Inflammatory macrophage treated with lipopolysaccharide for 4 hours (primary cell): ENCODE data around the gene CLCN2.
"Not testable (repeated sequence)": the region's sequence is repeated elsewhere in the genome, so short reads cannot be mapped to it uniquely, and the experiment has no call there.

Experiments
- DNase-seq: peaks from one replicate; pipeline ENCODE4 v3.0.0-alpha.2; 2020

The CLCN2 gene

DNA sequence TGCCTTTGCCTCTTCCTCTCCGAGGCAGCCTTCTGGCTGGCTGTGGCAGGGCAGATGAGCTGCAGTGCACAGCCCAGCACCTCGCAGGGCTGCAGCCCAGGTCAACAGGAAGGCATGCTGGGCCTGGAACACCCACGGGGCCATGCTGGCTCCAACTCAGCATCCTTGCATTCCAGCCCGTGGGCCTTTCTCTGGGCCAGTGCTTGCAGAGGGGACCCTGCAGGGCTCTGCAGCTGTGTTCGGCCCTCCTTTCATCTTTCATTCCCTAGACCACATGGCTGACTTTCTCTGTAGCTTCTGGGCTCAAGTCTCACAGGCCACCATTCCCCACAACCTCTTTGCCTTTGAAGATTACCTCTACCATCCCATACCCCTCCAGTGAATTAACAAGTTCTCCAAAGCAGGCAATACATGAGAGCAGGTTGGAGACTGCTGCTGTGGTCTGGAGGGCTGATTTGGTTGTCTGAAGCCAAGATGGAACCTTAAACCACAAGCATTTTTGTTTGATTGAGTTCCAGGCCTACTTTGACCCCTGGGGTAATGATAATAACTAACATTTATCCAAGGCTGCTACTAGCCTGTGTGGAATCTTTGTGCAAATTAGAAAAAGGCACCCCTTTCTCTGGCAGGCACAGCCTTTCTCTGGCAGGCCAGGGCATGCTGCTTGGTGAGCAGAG is 18.1 kb downstream of the CLCN2 start:
- DNase-seq: no peak

DNA sequence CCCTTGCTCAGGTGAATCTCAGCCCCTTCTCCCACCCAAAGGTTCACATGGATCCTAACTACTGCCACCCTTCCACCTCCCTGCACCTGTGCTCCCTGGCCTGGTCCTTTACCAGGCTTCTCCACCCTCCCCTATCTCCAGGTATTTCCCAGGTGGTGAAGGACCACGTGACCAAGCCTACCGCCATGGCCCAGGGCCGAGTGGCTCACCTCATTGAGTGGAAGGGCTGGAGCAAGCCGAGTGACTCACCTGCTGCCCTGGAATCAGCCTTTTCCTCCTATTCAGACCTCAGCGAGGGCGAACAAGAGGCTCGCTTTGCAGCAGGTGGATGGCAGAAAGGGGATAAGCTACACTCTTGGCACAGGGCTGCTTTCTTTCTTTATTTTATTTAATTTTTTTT is 19.5 kb downstream of the CLCN2 start:
- no peak for DNase-seq

GRCh38 chr3:184339451-184340135 is 21.8 kb downstream of the CLCN2 start:
- DNase-seq: not testable (repeated sequence)

- DNase-seq: no peak
Observed at GRCh38 chr3:184339001-184339400, 22.4 kb downstream of the CLCN2 start.

GRCh38 chr3:184338511-184338945 is 22.9 kb downstream of the CLCN2 start:
- DNase-seq: peak; percentile 19

DNA sequence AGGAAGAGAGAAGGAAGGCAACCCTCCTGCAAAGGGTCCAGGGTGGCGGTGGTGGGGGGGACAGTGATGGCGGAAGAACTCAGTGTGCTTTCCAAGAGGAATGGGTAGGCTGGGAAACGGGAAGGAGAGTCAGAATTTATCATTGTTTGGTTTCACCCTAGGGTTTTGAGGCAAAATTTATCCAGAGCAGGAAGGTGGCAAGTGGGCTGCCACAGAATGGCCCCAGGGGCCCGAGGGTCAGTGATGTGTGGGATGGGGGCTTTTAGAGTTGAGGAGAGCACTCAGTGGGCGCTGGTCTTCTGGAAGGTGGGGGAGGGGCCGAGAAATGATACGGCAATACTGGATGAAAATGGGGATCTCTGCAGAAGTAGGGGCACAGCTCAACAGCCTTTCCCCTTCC is 23.4 kb downstream of the CLCN2 start:
- no peak for DNase-seq

GRCh38 chr3:184337399-184337714 is 24.0 kb downstream of the CLCN2 start, which contains the start of gene FAM131A:
Gene FAM131A (plus strand): TSS chr3:184337600. CDS start chr3:184337631, 31 bp downstream.
- DNase-seq: no peak

DNA sequence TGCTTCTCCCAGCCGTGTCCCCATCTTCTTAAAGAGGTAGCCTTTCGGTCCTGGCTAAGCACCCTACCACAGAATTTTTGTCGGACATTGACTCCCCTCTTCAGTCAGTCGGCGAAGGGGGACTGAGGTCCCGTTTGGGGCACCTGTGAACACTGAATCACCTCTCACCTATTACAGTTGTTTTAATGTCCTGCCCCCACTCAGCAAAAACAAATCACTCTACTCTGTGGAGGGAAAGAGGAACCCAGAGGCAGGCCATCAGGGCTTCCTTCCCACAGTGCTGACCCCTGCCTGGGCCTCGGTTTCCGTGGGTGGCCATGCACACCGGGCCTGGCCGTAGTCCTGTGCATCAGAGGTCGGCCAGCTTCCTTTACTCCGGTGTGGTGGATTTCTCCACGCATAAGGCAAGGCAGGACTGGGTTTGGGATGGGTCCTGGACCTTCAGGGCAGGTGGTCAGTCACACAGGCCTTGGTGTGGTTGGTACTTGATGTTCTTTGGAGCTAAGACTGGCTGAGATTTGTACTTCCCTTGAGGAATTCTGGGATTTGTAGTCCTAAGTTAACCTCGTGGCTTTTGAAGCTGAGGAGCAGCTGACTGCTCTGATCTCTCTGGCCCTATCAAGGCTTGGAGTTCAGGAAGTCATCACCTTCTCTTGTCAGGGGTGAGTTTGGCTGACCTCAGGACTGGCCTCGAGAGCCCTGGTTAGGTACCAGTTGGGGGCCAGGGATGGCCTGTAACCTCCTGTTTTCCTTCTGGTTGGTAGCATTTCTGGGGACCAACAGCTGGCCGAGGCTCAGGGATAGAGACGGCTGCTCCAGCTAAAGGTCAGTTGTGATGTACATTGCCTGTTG is 24.6 kb downstream of the CLCN2 start:
- peak; percentile 63 for DNase-seq

- peak; percentile 78 for DNase-seq
Observed at GRCh38 chr3:184335661-184336546, 25.5 kb downstream of the CLCN2 start.

DNA sequence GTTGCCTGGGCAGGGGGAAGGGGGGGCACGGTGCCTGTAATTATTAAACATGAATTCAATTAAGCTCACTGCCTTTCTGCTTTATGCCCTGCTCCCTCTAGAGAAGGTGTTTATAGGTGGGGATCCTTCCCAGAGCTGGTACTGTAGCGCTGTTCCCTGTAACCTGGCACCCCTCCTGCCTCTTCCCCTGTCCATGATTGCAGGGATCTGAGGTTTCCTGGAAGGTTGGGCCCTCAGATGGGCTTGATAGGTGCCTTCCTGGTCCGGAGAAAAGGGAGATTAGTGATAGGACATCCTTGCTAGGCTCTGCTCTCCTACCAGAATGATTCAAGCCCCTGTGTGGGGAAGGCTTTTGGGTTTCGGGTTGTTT is 26.1 kb downstream of the CLCN2 start:
- DNase-seq: no peak

DNA sequence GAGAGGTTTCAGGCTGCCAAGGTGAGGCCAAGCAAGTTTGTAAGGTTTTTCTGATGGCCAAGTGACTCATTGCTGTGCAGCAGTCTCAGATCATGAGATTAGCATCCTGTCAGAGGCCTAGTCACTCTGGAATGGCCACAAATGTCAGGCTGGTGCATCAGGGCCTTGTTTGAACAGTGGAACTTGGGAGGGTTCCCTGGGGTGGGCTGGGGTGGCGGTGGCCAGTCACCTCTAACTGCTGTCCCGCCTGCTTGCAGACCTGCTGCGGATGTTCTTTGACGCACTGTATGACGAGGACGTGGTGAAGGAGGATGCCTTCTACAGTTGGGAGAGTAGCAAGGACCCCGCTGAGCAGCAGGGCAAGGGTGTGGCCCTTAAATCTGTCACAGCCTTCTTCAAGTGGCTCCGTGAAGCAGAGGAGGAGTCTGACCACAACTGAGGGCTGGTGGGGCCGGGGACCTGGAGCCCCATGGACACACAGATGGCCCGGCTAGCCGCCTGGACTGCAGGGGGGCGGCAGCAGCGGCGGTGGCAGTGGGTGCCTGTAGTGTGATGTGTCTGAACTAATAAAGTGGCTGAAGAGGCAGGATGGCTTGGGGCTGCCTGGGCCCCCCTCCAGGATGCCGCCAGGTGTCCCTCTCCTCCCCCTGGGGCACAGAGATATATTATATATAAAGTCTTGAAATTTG is 26.8 kb downstream of the CLCN2 start:
- DNase-seq: peak; percentile 30

- DNase-seq: no peak
Observed at GRCh38 chr3:184333700-184334099, 27.7 kb downstream of the CLCN2 start.

GRCh38 chr3:184333190-184333589 is 28.2 kb downstream of the CLCN2 start:
- DNase-seq: no peak

GRCh38 chr3:184332370-184333090 is 28.9 kb downstream of the CLCN2 start:
- DNase-seq: no peak

DNA sequence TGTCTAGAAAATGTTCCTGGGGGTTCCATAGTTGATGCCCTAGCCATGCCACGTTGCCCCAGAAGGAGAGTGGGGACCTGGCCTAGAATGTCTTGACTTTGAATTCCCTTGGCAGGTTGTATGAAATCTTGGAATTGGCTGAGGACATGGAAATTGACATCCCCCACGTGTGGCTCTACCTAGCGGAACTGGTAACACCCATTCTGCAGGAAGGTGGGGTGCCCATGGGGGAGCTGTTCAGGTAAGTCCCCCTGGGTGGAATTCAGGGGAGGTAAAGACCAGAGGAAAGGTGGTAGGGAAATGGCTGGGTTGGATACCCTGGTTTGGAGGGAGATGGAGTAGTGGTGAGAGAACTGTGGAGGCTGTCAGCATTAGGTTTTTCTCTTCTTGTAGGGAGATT is 32.9 kb downstream of the CLCN2 start:
- no peak for DNase-seq

DNA sequence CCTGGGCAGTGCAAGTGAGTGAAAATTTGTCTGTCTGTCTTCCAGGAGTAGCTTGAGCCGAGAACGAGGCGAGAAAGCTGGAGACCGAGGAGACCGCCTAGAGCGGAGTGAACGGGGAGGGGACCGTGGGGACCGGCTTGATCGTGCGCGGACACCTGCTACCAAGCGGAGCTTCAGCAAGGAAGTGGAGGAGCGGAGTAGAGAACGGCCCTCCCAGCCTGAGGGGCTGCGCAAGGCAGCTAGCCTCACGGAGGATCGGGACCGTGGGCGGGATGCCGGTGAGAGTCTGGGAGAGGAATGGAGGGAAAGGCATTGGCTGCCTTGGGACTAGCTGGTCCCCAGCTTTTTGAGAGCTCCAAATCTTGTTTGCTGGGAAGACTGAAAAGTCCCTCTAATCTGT is 34.2 kb downstream of the CLCN2 start:
- no peak for DNase-seq

GRCh38 chr3:184325715-184326369 is 35.6 kb downstream of the CLCN2 start:
- DNase-seq: no peak

DNA sequence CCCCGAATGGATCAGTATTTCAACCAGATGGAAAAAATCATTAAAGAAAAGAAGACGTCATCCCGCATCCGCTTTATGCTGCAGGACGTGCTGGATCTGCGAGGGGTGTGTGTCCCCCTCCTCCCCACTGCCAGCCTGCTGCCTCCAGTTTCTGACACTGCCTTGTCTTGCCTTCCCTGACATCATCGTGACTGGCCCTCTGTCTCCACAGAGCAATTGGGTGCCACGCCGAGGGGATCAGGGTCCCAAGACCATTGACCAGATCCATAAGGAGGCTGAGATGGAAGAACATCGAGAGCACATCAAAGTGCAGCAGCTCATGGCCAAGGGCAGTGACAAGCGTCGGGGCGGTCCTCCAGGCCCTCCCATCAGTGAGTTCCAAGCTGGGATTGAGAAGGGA is 36.1 kb downstream of the CLCN2 start:
- no peak for DNase-seq

DNA sequence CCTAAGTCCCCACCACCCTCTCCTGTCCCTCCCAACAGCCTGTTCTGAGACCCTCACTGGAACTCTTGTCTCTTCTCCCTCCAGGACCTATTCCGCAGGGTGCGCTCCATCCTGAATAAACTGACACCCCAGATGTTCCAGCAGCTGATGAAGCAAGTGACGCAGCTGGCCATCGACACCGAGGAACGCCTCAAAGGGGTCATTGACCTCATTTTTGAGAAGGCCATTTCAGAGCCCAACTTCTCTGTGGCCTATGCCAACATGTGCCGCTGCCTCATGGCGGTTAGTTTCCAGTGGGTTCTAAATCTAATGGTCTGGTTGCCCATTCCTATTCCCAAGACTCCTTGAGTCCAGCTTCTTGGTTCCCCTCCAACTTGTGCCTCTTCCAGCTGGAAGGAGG is 37.7 kb downstream of the CLCN2 start:
- no peak for DNase-seq

DNA sequence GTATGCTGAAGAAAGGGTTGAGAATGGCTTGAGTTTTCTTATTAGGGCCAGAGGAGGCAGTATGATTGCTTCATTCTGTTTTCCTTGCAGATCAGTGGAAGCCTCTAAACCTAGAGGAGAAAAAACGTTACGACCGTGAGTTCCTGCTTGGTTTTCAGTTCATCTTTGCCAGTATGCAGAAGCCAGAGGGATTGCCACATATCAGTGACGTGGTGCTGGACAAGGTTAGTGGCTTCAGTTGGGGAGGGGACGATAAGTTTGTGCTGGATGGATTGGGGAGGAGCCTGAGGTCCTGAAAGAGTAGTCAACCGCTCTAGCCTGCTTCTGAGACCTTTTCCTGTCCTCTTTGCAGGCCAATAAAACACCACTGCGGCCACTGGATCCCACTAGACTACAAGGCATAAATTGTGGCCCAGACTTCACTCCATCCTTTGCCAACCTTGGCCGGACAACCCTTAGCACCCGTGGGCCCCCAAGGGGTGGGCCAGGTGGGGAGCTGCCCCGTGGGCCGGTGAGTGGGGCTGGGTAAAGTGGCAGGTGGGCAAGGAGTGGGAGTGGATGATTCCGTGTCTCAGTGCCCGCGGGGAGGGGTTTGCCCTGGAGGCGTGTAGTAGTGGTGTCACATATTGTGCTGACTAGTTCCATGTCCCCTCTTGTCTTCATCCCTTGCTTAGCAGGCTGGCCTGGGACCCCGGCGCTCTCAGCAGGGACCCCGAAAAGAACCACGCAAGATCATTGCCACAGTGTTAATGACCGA is 38.5 kb downstream of the CLCN2 start:
- peak; percentile 84 for DNase-seq
